GM20000 (cell line): Measurements from ENCODE around the gene PITPNC1.

Source experiments
- DNase-seq: peaks from one replicate; pipeline ENCODE4 v3.0.0; 2012; ENCODE audit warnings: low spot score
- TF ChIP-seq, protein P1 (sequence below): IDR thresholded peaks from 2 replicates; pipeline ENCODE4 v1.5.1; 2012; ENCODE audit warnings: mild to moderate bottlenecking, control low read depth; ENCODE audit errors: extremely low read depth, missing control alignments

Gene PITPNC1

DNA sequence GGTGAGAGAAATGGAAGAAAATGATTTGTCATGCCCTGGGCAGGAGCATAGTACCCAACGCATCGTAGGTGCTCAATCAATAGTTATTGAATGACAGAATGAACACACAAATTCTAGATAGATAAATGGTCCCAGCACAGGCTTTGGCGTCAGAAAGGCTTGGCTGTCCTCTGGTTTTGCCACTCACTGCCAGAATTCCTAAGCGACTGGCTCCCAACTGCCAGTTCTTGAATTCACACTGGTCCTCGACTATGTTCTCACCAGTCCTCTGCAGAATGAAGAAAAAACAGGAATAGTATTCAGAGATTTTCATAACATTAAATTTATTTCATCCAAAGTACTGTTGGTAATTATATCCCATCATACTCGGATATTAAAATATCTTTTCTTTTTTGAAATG lies 177.6 kb downstream of the PITPNC1 start:
- TF ChIP-seq, protein P1, sequence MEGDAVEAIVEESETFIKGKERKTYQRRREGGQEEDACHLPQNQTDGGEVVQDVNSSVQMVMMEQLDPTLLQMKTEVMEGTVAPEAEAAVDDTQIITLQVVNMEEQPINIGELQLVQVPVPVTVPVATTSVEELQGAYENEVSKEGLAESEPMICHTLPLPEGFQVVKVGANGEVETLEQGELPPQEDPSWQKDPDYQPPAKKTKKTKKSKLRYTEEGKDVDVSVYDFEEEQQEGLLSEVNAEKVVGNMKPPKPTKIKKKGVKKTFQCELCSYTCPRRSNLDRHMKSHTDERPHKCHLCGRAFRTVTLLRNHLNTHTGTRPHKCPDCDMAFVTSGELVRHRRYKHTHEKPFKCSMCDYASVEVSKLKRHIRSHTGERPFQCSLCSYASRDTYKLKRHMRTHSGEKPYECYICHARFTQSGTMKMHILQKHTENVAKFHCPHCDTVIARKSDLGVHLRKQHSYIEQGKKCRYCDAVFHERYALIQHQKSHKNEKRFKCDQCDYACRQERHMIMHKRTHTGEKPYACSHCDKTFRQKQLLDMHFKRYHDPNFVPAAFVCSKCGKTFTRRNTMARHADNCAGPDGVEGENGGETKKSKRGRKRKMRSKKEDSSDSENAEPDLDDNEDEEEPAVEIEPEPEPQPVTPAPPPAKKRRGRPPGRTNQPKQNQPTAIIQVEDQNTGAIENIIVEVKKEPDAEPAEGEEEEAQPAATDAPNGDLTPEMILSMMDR = no peak
- no peak for DNase-seq

DNA sequence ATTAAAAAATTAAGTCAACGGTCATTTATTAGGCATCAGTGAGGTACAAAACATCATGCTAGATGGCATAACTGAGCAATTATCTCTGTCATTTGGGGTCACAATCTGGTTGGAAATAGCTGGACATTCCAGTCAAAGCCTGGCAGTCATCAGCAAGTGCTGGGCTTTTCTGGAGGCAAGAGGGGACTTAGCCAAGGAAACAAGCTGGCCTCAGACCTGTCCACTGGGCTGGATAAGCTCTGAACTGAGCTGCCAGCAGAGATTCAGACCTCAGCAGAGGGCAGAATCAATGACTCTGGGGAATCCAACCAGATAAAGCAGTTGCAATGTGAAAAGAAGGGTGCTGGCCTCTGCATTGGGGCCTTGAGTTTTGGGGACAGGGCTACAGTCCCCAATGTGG lies 178.8 kb downstream of the PITPNC1 start:
- no peak for DNase-seq
- TF ChIP-seq, protein P1 = no peak

DNA sequence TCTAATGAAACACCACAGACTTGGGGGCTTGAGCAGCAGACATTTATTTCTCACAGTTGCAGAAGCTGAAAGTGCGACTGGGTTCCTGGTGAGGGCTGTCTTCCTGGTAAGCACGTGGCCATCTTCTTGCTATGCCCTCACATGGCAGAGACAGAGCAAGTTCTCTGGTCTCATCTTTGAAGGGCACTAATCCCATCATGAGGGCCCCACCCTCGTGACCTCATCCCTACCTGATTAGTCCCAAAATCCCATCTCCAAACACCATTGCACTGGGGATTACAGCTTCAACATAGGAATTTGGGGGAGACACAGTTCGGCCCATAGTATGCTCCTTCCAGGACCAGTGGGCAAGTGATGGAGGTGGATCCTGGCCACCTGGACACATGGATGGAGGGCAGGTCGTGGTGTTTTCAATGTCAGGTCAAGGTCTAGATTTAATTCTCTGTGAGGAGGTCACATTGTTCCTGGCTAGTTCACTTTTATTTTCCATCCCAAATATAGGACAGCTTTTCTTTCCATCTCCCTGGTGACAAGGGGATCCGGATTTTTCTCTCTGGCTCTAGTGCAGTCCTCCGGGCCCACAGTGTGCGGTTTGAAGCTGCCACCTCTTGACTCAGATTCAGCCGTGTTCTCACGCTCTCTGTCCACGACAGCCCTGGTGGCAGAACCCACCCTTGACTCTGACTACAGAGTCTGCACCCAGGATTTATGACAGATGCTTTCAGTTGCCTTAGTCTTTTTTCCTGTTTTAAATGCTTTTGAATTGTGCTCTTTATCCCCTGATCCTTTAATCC lies 180.2 kb downstream of the PITPNC1 start:
- TF ChIP-seq, protein P1 = no peak
- no peak for DNase-seq

DNA sequence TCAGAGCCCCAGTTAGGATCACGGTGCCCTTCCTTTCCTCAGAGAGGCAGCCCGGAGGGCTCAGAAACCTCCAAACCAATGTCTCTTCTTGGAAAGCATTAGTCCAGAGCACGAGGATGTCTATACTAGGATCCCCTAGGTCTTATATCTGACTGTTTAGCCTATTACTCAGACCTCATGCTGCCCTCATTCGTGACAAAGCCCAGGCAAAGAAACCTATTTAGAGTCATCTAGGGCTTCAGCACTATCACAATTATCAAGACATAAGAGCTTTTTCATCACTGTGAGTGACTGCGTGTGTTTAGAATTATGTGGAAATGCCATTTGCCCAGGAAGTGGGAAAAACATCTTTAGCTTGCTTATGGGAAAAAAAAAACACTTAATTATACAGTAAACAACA lies 180.8 kb downstream of the PITPNC1 start:
- DNase-seq = no peak
- TF ChIP-seq, protein P1 = no peak

DNA sequence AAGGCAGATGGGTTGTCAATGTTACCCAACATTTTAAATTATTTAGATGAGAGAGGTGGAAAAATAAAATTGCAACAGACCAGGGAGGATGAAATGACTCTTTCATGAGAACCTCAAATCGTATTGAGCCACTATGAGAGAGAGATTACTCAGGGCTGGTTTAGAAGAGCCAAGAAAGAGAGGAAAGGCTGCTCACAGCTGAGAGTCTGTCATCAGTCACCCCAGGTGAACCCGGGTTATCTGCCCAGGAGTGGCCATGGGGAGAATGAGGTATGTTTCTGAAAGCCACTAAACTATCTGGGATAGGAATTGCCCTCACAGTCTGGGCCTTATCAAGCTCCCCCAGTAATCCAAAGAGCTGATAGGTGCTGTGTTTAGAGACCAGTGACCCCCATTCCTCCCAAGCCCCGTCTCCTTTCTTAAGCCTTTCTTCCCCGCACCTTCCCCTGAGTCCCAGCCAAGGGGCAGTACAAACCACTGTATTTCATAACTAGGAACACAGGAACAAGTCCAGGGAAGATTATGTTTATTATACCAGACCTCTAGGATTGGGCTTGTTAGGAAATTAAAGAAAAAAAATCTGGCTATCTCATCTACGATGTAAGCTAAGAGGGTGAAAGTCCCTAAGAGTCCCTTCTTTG lies 181.8 kb downstream of the PITPNC1 start:
- DNase-seq = no peak
- TF ChIP-seq, protein P1 = no peak

DNA sequence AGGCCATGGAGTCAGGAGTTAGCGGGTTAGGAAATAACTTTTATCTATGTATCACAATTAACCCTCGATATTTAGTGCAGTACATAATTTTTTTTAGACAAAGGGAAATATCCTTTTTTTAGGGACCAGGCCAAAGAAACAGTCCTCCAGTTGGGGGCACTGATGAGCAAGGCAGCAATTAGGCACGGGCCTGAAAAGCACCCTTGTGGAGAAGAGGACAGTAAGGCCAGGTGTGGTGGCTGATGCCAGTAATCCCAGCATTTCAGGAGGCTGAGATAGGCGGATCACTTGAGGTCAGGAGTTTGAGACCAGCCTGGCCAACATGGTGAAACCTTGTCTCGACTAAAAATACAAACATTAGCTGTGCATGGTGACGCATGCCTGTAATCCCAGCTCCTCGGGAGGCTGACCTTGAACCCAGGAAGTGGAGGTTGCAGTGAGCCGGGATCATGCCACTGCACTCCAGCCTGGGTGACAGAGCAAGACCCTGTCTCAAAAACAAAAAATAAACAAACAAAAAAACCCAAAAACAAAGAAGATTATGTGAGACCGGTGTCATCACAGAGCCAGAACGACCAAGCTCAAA lies 182.4 kb downstream of the PITPNC1 start:
- TF ChIP-seq, protein P1 = peak; percentile 62
- peak; percentile 36 for DNase-seq

DNA sequence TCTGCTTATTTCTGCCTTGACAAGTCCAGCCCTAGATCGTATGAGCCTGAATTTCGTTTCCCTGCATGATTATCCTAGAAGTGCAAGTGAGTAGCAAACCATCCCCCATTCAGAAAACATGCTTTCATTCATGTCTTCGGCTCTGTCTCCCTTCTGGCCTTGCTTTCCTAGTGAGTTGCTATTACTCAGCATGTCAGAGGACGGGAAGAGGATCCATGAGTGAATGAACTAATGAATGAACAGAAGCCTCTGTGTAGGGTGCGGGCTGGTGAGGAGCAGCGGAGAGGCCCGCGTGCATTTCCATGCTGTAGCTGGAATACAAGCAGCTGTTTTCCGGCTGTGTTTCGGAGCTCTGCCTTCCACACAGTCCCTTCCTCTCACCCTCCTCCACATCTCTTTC lies 184.9 kb downstream of the PITPNC1 start:
- TF ChIP-seq, protein P1 = no peak
- no peak for DNase-seq
